CMK (cell line): Measurements from ENCODE around the gene TPP2.

Experiments used
- DNase-seq: peaks from one replicate; pipeline ENCODE4 v3.0.0-alpha.2; 2010; ENCODE audit warnings: low read depth

Gene TPP2

GRCh38 chr13:102597029-102597961 is 509 bp downstream of the TPP2 start:
- DNase-seq, result no peak

GRCh38 chr13:102598061-102598460 is 1.3 kb downstream of the TPP2 start:
- DNase-seq, result no peak

- no peak for DNase-seq
These were observed 2.7 kb downstream of the TPP2 start for GRCh38 chr13:102599426-102600012.

- peak; percentile 27 for DNase-seq
These were observed 9.9 kb downstream of the TPP2 start for GRCh38 chr13:102606537-102607309.

- DNase-seq, result no peak
These were observed 12.2 kb downstream of the TPP2 start for GRCh38 chr13:102608974-102609373.

GRCh38 chr13:102609696-102610095 is 12.9 kb downstream of the TPP2 start:
- no peak for DNase-seq

GRCh38 chr13:102610296-102610895 is 13.6 kb downstream of the TPP2 start:
- no peak for DNase-seq

GRCh38 chr13:102617697-102618350 is 21.0 kb downstream of the TPP2 start:
- no peak for DNase-seq

GRCh38 chr13:102620516-102620915 is 23.7 kb downstream of the TPP2 start:
- no peak for DNase-seq

GRCh38 chr13:102626928-102627327 is 30.1 kb downstream of the TPP2 start:
- no peak for DNase-seq

- DNase-seq, result no peak
These were observed 31.8 kb downstream of the TPP2 start for GRCh38 chr13:102628559-102628958.

GRCh38 chr13:102631198-102631597 is 34.4 kb downstream of the TPP2 start:
- no peak for DNase-seq

GRCh38 chr13:102638741-102639140 is 42.0 kb downstream of the TPP2 start:
- no peak for DNase-seq

GRCh38 chr13:102642029-102642428 is 45.2 kb downstream of the TPP2 start:
- DNase-seq, result no peak

- no peak for DNase-seq
These were observed 45.7 kb downstream of the TPP2 start for GRCh38 chr13:102642475-102642874.

GRCh38 chr13:102643656-102644055 is 46.9 kb downstream of the TPP2 start:
- DNase-seq, result no peak

- DNase-seq, result no peak
These were observed 48.9 kb downstream of the TPP2 start for GRCh38 chr13:102645701-102646100.

GRCh38 chr13:102648046-102648445 is 51.3 kb downstream of the TPP2 start:
- no peak for DNase-seq

GRCh38 chr13:102650444-102650843 is 53.7 kb downstream of the TPP2 start:
- DNase-seq, result no peak

- DNase-seq, result no peak
These were observed 54.6 kb downstream of the TPP2 start for GRCh38 chr13:102651392-102651791.

- no peak for DNase-seq
These were observed 55.1 kb downstream of the TPP2 start for GRCh38 chr13:102651892-102652291.

- DNase-seq, result no peak
These were observed 58.0 kb downstream of the TPP2 start for GRCh38 chr13:102654756-102655155.
